WTC11 (cell line): ENCODE data around the gene PLET1. TPM values are rescaled to one million over a fixed set of nuclear protein-coding genes. Genes with fewer than 3 reads are reported as not detected.

Experiments
- total RNA-seq: library from RNA; stranded (reverse); gene quantifications from 3 replicates; pipeline ENCODE4 v1.2.3, GENCODE V29; 2021

Gene PLET1
- total RNA-seq, 1 experiment from 2014 or later, result not detected

Other genes starting within 250 kb of the PLET1 start
- gene DLAT, start 235.5 kb downstream of the PLET1 start, total RNA-seq, result 55.7 to 60.4 TPM (median 56.6 TPM) in 3 replicates
- gene PIH1D2, start 186.8 kb downstream of the PLET1 start, total RNA-seq, result 0.71 to 0.85 TPM (median 0.71 TPM) in 3 replicates
- 15.3 to 17.1 TPM (median 15.6 TPM) in 3 replicates for gene NKAPD1, start 186.6 kb downstream of the PLET1 start, total RNA-seq
- gene TIMM8B, start 174.1 kb downstream of the PLET1 start, total RNA-seq, result 67.9 to 88.2 TPM (median 74.4 TPM) in 3 replicates
- gene SDHD, start 174.0 kb downstream of the PLET1 start, total RNA-seq, result 94.3 to 105 TPM (median 98.9 TPM) in 3 replicates
- gene IL18, start 96.8 kb downstream of the PLET1 start, total RNA-seq, result 0.74 to 0.82 TPM (median 0.82 TPM) in 3 replicates
- not detected in 3 replicates for gene TEX12, start 93.5 kb downstream of the PLET1 start, total RNA-seq
- 0.48 to 1.3 TPM (median 1.0 TPM) in 3 replicates for gene BCO2, start 85.3 kb downstream of the PLET1 start, total RNA-seq
- gene PTS, start 34.4 kb downstream of the PLET1 start, total RNA-seq, result 23.5 to 26.7 TPM (median 25.7 TPM) in 3 replicates